ENCODE results near the gene FXR2. TPM values are rescaled to one million over a fixed set of nuclear protein-coding genes. Genes with fewer than 3 reads are reported as not detected.

Gene FXR2
- polyA plus RNA-seq, 2 donors = 14.7 to 19.0 TPM

DNA sequence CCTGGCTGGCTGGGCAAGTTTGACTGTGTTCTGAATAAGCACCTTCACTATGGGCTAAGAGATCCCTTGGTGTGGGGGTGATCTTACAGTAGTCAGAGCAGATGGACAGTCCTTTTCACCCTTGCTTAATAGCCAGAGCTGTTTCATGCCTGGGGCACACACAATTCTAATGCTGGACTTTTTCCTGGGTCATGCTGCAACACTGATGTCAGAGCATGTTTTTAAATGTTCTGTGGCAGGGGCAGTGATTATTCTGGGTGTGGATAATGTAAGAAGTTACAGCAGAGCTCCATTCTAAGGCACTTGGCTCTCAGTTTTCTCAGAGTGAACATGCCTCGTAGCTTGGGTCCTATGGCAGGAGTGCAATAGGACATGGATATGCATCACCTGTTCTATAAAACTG is 39.2 kb downstream of the FXR2 start:
- H3K4me1 ChIP-seq (ENCODE audit: control insufficient read depth in 2 of 2, insufficient read depth in 2 of 2, low read length in 1 of 2) = peaks cover 0 to 18% of the 10 kb centered on the region in 2 donors
- peak overlapping the region in 1 of 2 donors; percentile 20 for H3K4me3 ChIP-seq (ENCODE audit: low read depth in 1 of 2, low read length in 2 of 2)
- H3K27me3 ChIP-seq (ENCODE audit: control insufficient read depth in 1 of 2, insufficient read depth in 2 of 2, low read length in 2 of 2) = no peaks in the 10 kb centered on the region
- WGBS, 2 donors = 48 to 63% methylated on average over 1 of the region's 1 CpG
- peak overlapping the region; percentile 65 to 98 for H3K27ac ChIP-seq (ENCODE audit: low read depth in 2 of 2, low read length in 1 of 2)
- peaks cover 24 to 44% of the 10 kb centered on the region in 2 donors for H3K36me3 ChIP-seq (ENCODE audit: control insufficient read depth in 2 of 2, insufficient read depth in 2 of 2, low read length in 1 of 2)
- H3K9me3 ChIP-seq (ENCODE audit: control insufficient read depth in 2 of 2, insufficient read depth in 1 of 2, low read depth in 1 of 2, low read length in 1 of 2) = no peaks in the 10 kb centered on the region

DNA sequence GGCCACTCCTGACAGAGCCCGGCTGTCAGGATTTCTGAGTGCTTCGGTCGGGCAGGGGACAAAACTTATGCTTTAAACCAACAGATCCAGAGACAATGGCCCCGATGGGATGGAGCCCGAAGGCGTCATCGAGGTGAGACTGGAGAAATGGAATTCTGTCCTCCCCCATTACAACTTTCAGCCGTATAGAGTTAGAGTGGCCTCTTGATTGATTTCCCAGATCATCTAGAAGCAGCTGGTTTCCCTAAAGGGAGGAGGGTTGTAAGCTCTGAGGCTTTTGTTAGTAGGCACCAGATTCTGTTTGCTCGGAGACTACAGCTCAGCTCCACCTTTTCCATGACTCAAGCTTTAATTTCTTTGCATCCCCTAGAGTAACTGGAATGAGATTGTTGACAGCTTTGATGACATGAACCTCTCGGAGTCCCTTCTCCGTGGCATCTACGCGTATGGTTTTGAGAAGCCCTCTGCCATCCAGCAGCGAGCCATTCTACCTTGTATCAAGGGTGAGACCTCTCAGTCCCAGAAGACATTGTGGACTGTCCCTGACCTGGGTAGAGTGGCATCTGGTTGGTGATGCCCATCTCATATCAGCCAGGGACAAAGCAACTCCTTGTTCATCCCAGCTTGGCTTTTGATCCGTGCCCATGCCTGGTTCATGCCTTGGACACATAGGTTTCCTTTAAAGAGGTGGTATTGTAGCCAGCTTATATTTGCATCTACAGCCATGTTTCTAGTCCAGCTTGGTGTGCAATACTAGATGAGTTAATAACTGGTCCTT is 40.3 kb downstream of the FXR2 start:
- peaks cover 0 to 11% of the 10 kb centered on the region in 2 donors for H3K4me1 ChIP-seq (ENCODE audit: control insufficient read depth in 2 of 2, insufficient read depth in 2 of 2, low read length in 1 of 2)
- no peaks in the 10 kb centered on the region for H3K9me3 ChIP-seq (ENCODE audit: control insufficient read depth in 2 of 2, insufficient read depth in 1 of 2, low read depth in 1 of 2, low read length in 1 of 2)
- H3K4me3 ChIP-seq (ENCODE audit: low read depth in 1 of 2, low read length in 2 of 2) = peak overlapping the region; percentile 97 to 99
- WGBS, 2 donors = 12 to 14% methylated on average over 15 of the region's 15 CpGs
- no peaks in the 10 kb centered on the region for H3K27me3 ChIP-seq (ENCODE audit: control insufficient read depth in 1 of 2, insufficient read depth in 2 of 2, low read length in 2 of 2)
- H3K36me3 ChIP-seq (ENCODE audit: control insufficient read depth in 2 of 2, insufficient read depth in 2 of 2, low read length in 1 of 2) = peaks cover 24 to 49% of the 10 kb centered on the region in 2 donors
- H3K27ac ChIP-seq (ENCODE audit: low read depth in 2 of 2, low read length in 1 of 2) = peak overlapping the region; percentile 97 to 98

DNA sequence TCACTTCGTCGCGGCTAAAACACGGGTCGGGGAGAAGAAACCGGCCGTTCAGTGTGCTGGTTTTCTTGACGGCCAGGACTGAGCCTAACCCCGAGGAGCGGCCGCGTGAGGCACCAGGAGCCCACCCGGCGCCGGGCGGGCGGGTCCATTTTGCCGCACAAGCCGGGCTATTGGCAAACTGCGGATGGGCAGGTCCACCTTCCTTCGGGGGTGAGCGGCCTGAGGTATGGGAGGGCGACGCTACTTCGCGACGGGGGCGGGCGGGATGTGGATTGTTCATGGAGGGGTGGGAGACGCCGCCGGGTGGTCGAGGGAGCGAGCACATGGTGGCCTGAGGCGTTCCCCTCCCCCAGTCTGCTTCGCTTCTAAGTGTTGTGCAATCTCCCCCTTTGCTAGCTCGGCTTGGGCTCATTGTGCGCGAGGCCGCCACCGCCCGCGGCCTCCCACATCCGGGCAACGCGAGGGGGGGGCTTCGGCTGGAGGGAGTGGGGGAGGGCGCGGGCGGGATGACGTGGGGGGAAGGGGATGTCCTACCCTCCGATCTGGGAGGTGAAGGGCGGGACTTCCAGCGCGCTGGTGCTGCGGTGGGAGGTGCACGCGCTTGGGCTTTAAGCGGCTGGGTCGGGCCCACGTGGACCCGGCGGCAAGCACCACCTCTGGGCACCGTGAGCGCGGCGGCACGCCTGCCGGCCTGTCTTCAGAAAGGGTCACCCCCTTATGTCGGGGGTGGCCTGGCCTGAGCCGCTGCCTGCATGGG is 41.2 kb downstream of the FXR2 start:
- 0% methylated on average over 43 to 71 of the region's 71 CpGs for WGBS, 2 donors
- H3K4me1 ChIP-seq (ENCODE audit: control insufficient read depth in 2 of 2, insufficient read depth in 2 of 2, low read length in 1 of 2) = peaks cover 0 to 7% of the 10 kb centered on the region in 2 donors

DNA sequence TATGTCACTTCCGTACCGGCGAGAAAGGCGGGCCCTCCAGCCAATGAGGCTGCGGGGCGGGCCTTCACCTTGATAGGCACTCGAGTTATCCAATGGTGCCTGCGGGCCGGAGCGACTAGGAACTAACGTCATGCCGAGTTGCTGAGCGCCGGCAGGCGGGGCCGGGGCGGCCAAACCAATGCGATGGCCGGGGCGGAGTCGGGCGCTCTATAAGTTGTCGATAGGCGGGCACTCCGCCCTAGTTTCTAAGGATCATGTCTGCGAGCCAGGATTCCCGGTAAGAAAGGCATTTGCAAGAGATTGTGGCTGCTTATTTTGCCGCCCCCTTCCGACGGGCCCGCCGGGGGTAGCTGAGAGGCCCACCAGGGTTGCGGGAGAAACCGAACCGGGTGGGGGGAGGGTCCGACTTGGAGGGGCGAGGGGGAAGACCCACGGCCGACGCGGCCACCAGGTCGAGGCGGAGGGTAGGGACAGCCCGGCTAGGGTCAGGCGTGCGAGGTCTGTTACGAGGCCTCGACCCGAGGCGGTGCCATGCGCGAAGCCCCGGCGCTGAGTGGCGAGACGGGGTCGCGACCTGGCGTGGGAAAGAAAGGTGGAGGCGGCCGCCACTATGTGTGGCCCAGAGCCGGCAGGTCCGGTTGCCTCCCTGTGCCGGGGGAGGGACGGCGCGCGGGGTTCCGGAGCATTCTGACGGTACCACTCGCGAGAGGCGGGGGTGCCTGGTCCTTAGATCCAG is 41.9 kb downstream of the FXR2 start:
- Histone ChIP-seq H3K4me3 (ENCODE audit: low read depth in 1 of 2, low read length in 2 of 2) (peak overlapping the region; percentile 97 to 99), H3K27me3 (ENCODE audit: control insufficient read depth in 1 of 2, insufficient read depth in 2 of 2, low read length in 2 of 2) (no peaks in the 10 kb centered on the region), H3K27ac (ENCODE audit: low read depth in 2 of 2, low read length in 1 of 2) (peak overlapping the region; percentile 97 to 98), H3K9me3 (ENCODE audit: control insufficient read depth in 2 of 2, insufficient read depth in 1 of 2, low read depth in 1 of 2, low read length in 1 of 2) (no peaks in the 10 kb centered on the region), H3K36me3 (ENCODE audit: control insufficient read depth in 2 of 2, insufficient read depth in 2 of 2, low read length in 1 of 2) (peaks cover 22 to 40% of the 10 kb centered on the region in 2 donors), H3K4me1 (ENCODE audit: control insufficient read depth in 2 of 2, insufficient read depth in 2 of 2, low read length in 1 of 2) (peaks cover 0 to 7% of the 10 kb centered on the region in 2 donors)
- WGBS, 2 donors = 0 to 1% methylated on average over 72 to 73 of the region's 73 CpGs

More for the DNA sequence above, 41.2 kb downstream of the FXR2 start:
- Histone ChIP-seq H3K9me3 (ENCODE audit: control insufficient read depth in 2 of 2, insufficient read depth in 1 of 2, low read depth in 1 of 2, low read length in 1 of 2) (no peaks in the 10 kb centered on the region), H3K36me3 (ENCODE audit: control insufficient read depth in 2 of 2, insufficient read depth in 2 of 2, low read length in 1 of 2) (peaks cover 26 to 44% of the 10 kb centered on the region in 2 donors), H3K27me3 (ENCODE audit: control insufficient read depth in 1 of 2, insufficient read depth in 2 of 2, low read length in 2 of 2) (no peaks in the 10 kb centered on the region), H3K27ac (ENCODE audit: low read depth in 2 of 2, low read length in 1 of 2) (peak overlapping the region; percentile 97 to 98), H3K4me3 (ENCODE audit: low read depth in 1 of 2, low read length in 2 of 2) (peak overlapping the region; percentile 97 to 99)

DNA sequence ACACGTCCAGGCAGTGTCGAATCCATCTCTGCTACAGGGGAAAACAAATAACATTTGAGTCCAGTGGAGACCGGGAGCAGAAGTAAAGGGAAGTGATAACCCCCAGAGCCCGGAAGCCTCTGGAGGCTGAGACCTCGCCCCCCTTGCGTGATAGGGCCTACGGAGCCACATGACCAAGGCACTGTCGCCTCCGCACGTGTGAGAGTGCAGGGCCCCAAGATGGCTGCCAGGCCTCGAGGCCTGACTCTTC is 42.4 kb downstream of the FXR2 start:
- no peaks in the 10 kb centered on the region for H3K9me3 ChIP-seq (ENCODE audit: control insufficient read depth in 2 of 2, insufficient read depth in 1 of 2, low read depth in 1 of 2, low read length in 1 of 2)
- peaks cover 21 to 35% of the 10 kb centered on the region in 2 donors for H3K36me3 ChIP-seq (ENCODE audit: control insufficient read depth in 2 of 2, insufficient read depth in 2 of 2, low read length in 1 of 2)
- peaks cover 0 to 7% of the 10 kb centered on the region in 2 donors for H3K4me1 ChIP-seq (ENCODE audit: control insufficient read depth in 2 of 2, insufficient read depth in 2 of 2, low read length in 1 of 2)
- peak overlapping the region; percentile 61 to 88 for H3K27ac ChIP-seq (ENCODE audit: low read depth in 2 of 2, low read length in 1 of 2)
- WGBS, 2 donors = 0 to 1% methylated on average over 11 of the region's 11 CpGs
- H3K4me3 ChIP-seq (ENCODE audit: low read depth in 1 of 2, low read length in 2 of 2) = peak overlapping the region; percentile 40 to 47
- no peaks in the 10 kb centered on the region for H3K27me3 ChIP-seq (ENCODE audit: control insufficient read depth in 1 of 2, insufficient read depth in 2 of 2, low read length in 2 of 2)

DNA sequence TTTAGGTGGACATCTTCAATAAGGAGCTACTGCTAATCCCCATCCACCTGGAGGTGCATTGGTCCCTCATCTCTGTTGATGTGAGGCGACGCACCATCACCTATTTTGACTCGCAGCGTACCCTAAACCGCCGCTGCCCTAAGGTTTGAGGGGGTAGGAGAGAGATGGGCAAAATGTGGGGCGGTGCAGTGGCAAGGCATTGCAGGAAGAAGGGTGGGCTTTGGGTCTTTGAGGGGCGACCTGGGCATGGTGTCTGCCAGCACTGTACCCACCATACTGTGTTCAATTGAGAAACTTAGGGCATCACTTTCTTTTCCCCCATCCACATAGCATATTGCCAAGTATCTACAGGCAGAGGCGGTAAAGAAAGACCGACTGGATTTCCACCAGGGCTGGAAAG is 44.3 kb downstream of the FXR2 start:
- 92 to 94% methylated on average over 10 of the region's 10 CpGs for WGBS, 2 donors
- Histone ChIP-seq H3K9me3 (ENCODE audit: control insufficient read depth in 2 of 2, insufficient read depth in 1 of 2, low read depth in 1 of 2, low read length in 1 of 2) (no peaks in the 10 kb centered on the region), H3K27me3 (ENCODE audit: control insufficient read depth in 1 of 2, insufficient read depth in 2 of 2, low read length in 2 of 2) (no peaks in the 10 kb centered on the region), H3K4me1 (ENCODE audit: control insufficient read depth in 2 of 2, insufficient read depth in 2 of 2, low read length in 1 of 2) (peaks cover 0 to 3% of the 10 kb centered on the region in 2 donors), H3K4me3 (ENCODE audit: low read depth in 1 of 2, low read length in 2 of 2) (no peak overlapping the region), H3K27ac (ENCODE audit: low read depth in 2 of 2, low read length in 1 of 2) (no peak overlapping the region), H3K36me3 (ENCODE audit: control insufficient read depth in 2 of 2, insufficient read depth in 2 of 2, low read length in 1 of 2) (peaks cover 11 to 23% of the 10 kb centered on the region in 2 donors)

DNA sequence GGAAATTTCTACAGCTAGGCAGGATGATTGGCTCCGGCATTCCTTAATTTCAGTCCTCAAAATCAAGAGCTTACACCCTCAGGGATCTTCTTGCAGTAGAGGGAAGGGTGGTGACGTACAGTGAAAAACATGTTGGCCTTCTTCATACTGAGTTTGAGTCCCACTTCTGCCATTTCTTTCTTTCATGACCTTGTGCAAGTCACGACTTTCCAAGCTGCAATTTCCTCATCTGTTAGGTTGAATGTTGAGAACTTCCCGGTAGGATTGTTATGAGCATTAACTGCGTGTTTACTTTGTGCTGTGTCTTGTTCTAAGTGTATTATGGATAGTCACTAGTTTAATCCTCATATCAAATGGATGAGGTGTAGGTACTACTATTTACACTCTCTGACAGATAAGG is 45.1 kb downstream of the FXR2 start:
- Histone ChIP-seq H3K27ac (ENCODE audit: low read depth in 2 of 2, low read length in 1 of 2) (no peak overlapping the region), H3K4me3 (ENCODE audit: low read depth in 1 of 2, low read length in 2 of 2) (no peak overlapping the region), H3K4me1 (ENCODE audit: control insufficient read depth in 2 of 2, insufficient read depth in 2 of 2, low read length in 1 of 2) (peaks cover 0 to 2% of the 10 kb centered on the region in 2 donors), H3K9me3 (ENCODE audit: control insufficient read depth in 2 of 2, insufficient read depth in 1 of 2, low read depth in 1 of 2, low read length in 1 of 2) (no peaks in the 10 kb centered on the region), H3K27me3 (ENCODE audit: control insufficient read depth in 1 of 2, insufficient read depth in 2 of 2, low read length in 2 of 2) (no peaks in the 10 kb centered on the region), H3K36me3 (ENCODE audit: control insufficient read depth in 2 of 2, insufficient read depth in 2 of 2, low read length in 1 of 2) (peaks cover 13 to 25% of the 10 kb centered on the region in 2 donors)
- 82 to 87% methylated on average over 5 of the region's 5 CpGs for WGBS, 2 donors

DNA sequence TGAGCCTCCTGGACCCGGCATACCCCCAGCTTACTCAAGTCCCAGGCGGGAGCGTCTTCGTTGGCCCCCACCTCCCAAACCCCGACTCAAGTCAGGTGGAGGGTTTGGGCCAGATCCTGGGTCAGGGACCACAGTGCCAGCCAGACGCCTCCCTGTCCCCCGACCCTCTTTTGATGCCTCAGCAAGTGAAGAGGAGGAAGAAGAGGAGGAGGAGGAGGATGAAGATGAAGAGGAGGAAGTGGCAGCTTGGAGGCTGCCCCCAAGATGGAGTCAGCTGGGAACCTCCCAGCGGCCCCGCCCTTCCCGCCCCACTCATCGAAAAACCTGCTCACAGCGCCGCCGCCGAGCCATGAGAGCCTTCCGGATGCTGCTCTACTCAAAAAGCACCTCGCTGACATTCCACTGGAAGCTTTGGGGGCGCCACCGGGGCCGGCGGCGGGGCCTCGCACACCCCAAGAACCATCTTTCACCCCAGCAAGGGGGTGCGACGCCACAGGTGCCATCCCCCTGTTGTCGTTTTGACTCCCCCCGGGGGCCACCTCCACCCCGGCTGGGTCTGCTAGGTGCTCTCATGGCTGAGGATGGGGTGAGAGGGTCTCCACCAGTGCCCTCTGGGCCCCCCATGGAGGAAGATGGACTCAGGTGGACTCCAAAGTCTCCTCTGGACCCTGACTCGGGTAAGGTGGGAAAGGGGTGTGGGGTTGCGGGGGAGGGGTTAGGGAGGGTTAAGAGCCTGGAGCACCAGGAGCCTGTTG is 51.4 kb downstream of the FXR2 start:
- Histone ChIP-seq H3K4me1 (ENCODE audit: control insufficient read depth in 2 of 2, insufficient read depth in 2 of 2, low read length in 1 of 2) (peaks cover 7 to 16% of the 10 kb centered on the region in 2 donors), H3K4me3 (ENCODE audit: low read depth in 1 of 2, low read length in 2 of 2) (no peak overlapping the region), H3K9me3 (ENCODE audit: control insufficient read depth in 2 of 2, insufficient read depth in 1 of 2, low read depth in 1 of 2, low read length in 1 of 2) (no peaks in the 10 kb centered on the region), H3K27ac (ENCODE audit: low read depth in 2 of 2, low read length in 1 of 2) (no peak overlapping the region), H3K27me3 (ENCODE audit: control insufficient read depth in 1 of 2, insufficient read depth in 2 of 2, low read length in 2 of 2) (no peaks in the 10 kb centered on the region), H3K36me3 (ENCODE audit: control insufficient read depth in 2 of 2, insufficient read depth in 2 of 2, low read length in 1 of 2) (peaks cover 6 to 20% of the 10 kb centered on the region in 2 donors)
- 87 to 88% methylated on average over 29 to 30 of the region's 30 CpGs for WGBS, 2 donors

DNA sequence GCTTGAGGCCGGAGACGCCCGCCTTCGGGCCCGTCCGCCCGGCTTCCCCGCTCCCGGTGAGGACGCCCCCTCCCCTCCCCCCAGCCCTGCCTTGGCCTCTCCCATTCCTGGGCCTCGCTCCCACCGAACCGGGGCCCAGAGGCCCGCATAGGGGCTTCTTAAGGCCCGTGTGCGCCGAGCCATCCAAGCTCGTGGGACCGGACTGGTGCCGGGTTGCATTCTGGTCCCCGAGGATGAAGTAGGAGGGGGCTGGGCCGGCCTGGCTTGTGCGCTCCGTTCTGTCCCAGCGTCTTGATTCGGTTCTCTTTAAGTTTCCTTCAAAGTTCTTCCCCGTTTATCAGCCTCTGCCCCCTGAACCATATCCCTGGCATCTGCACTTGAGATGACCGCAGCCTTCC is 52.5 kb downstream of the FXR2 start:
- H3K36me3 ChIP-seq (ENCODE audit: control insufficient read depth in 2 of 2, insufficient read depth in 2 of 2, low read length in 1 of 2) = peaks cover 6 to 20% of the 10 kb centered on the region in 2 donors
- H3K27ac ChIP-seq (ENCODE audit: low read depth in 2 of 2, low read length in 1 of 2) = peak overlapping the region; percentile 88 to 94
- H3K4me3 ChIP-seq (ENCODE audit: low read depth in 1 of 2, low read length in 2 of 2) = peak overlapping the region; percentile 72 to 76
- no peaks in the 10 kb centered on the region for H3K27me3 ChIP-seq (ENCODE audit: control insufficient read depth in 1 of 2, insufficient read depth in 2 of 2, low read length in 2 of 2)
- no peaks in the 10 kb centered on the region for H3K9me3 ChIP-seq (ENCODE audit: control insufficient read depth in 2 of 2, insufficient read depth in 1 of 2, low read depth in 1 of 2, low read length in 1 of 2)
- 0 to 1% methylated on average over 21 to 28 of the region's 28 CpGs for WGBS, 2 donors
- H3K4me1 ChIP-seq (ENCODE audit: control insufficient read depth in 2 of 2, insufficient read depth in 2 of 2, low read length in 1 of 2) = peaks cover 8 to 24% of the 10 kb centered on the region in 2 donors

Measured in esophagus (tissue), 2 donors.